ENCODE results near the gene LAMC2.

DNA sequence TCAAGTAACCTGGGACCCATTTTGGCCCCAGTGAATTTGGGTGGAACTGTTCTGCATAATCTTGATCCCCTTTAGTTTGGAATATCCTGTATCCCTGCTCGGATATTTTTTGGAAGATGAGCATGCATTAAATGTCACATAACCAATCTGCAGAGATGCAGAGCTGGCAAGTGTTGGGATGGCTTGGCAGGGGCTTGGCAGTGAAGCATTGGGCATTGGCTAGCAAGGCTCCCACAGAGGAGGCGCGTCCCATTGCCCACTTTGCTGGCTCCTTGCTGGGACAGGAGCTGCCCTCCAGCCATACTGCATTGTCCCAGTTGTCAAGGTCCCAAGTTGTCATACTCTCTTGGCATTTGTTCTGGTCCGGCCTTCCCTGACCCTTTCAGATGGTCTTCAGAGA lies 29.9 kb downstream of the LAMC2 start:
- no peak for TF ChIP-seq POLR2AphosphoS5 (IDR thresholded peaks at IDR 0.05)
- TF ChIP-seq, protein P1, sequence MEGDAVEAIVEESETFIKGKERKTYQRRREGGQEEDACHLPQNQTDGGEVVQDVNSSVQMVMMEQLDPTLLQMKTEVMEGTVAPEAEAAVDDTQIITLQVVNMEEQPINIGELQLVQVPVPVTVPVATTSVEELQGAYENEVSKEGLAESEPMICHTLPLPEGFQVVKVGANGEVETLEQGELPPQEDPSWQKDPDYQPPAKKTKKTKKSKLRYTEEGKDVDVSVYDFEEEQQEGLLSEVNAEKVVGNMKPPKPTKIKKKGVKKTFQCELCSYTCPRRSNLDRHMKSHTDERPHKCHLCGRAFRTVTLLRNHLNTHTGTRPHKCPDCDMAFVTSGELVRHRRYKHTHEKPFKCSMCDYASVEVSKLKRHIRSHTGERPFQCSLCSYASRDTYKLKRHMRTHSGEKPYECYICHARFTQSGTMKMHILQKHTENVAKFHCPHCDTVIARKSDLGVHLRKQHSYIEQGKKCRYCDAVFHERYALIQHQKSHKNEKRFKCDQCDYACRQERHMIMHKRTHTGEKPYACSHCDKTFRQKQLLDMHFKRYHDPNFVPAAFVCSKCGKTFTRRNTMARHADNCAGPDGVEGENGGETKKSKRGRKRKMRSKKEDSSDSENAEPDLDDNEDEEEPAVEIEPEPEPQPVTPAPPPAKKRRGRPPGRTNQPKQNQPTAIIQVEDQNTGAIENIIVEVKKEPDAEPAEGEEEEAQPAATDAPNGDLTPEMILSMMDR (IDR thresholded peaks at IDR 0.05), result no peak
- no peak for TF ChIP-seq EP300 (IDR thresholded peaks at IDR 0.05)
- no peak for TF ChIP-seq POLR2A (IDR thresholded peaks at IDR 0.05)
